ENCODE data around the gene GJC2. TPM values are rescaled to one million over a fixed set of nuclear protein-coding genes. Genes with fewer than 3 reads are reported as not detected.

Gene GJC2
- polyA plus RNA-seq, 3 donors, result 0.15 TPM; not detected in 2

DNA sequence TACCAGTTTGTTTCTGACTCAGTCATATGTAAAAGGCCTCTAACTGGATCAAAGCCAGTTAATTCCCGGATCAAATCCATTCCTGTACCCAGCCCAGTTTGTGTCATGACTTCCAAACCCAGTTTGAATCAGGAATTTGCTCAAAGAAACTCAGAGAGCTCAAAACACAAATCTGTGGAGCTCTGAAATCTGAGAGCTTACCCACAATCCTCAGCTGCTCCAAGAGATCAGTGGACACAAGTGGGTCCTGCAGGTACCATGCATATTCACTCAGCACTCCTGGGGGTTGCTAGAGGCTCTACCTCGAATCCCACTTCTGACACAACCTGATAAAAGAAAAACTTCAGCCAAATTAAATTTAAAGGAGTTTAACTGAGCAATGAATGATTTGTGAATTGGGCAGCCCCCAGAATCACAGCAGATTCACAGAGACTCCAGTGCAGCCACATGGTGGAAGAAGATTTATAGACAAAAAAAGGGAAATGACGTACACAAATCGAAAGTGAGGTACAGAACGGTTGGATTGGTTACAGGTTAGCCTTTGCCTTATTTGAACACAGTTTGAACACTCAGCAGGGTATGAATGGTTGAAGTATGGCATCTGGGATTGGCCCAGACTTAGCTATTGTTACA lies 28.8 kb upstream of the GJC2 start:
- peak in 2 of 3 donors; percentile 49 to 58 for DNase-seq
- H3K4me1 ChIP-seq (ENCODE audit: control insufficient read depth in 1 of 2, insufficient read depth in 2 of 2, low read length in 2 of 2), result peaks cover 4 to 8% of the 10 kb centered on the region in 2 donors
- H3K27ac Mint-ChIP-seq, result peak overlapping the region in 3 of 7 donors; percentile 8 to 40 (median 22)
- H3K4me3 ChIP-seq (replicated peaks in 1 of 3; ENCODE audit: low read depth in 2 of 3, low read length in 3 of 3), result peak overlapping the region in 1 of 3 experiments; percentile 46
- H3K27me3 Mint-ChIP-seq (ENCODE audit: low read depth in 3 of 3), result peaks cover 9 to 13% (median 9%) of the 10 kb centered on the region in 3 donors
- TF ChIP-seq, protein P1, sequence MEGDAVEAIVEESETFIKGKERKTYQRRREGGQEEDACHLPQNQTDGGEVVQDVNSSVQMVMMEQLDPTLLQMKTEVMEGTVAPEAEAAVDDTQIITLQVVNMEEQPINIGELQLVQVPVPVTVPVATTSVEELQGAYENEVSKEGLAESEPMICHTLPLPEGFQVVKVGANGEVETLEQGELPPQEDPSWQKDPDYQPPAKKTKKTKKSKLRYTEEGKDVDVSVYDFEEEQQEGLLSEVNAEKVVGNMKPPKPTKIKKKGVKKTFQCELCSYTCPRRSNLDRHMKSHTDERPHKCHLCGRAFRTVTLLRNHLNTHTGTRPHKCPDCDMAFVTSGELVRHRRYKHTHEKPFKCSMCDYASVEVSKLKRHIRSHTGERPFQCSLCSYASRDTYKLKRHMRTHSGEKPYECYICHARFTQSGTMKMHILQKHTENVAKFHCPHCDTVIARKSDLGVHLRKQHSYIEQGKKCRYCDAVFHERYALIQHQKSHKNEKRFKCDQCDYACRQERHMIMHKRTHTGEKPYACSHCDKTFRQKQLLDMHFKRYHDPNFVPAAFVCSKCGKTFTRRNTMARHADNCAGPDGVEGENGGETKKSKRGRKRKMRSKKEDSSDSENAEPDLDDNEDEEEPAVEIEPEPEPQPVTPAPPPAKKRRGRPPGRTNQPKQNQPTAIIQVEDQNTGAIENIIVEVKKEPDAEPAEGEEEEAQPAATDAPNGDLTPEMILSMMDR (IDR thresholded peaks at IDR 0.05), result no peak
- H3K4me2 ChIP-seq (replicated peaks; ENCODE audit: extremely low read depth, low read length, poor library complexity, severe bottlenecking), result peak overlapping the region; percentile 55
- no peaks in the 10 kb centered on the region for H3K79me2 ChIP-seq (ENCODE audit: insufficient read depth, low read length)
- no peaks in the 10 kb centered on the region for H4K20me1 ChIP-seq (ENCODE audit: insufficient read depth, low read length)
- H3K9me3 ChIP-seq (replicated peaks in 1 of 2; ENCODE audit: control insufficient read depth in 1 of 2, insufficient read depth in 1 of 2, low read length in 2 of 2), result peaks cover 4 to 5% of the 10 kb centered on the region in 2 donors
- H3K36me3 ChIP-seq (replicated peaks in 1 of 2; ENCODE audit: control insufficient read depth in 1 of 2, insufficient read depth in 2 of 2, low read length in 2 of 2), result no peaks in the 10 kb centered on the region
- peak overlapping the region; percentile 38 for H2AFZ ChIP-seq (ENCODE audit: insufficient read depth, low read depth, low read length, poor library complexity, severe bottlenecking)
- peaks cover 6 to 24% (median 12%) of the 10 kb centered on the region in 7 donors for H3K9me3 Mint-ChIP-seq
- H3K27ac ChIP-seq (ENCODE audit: low read depth in 1 of 2, low read length in 2 of 2), result no peak overlapping the region
- H3K27me3 ChIP-seq (ENCODE audit: control insufficient read depth in 2 of 2, insufficient read depth in 2 of 2, low read length in 2 of 2), result no peaks in the 10 kb centered on the region
- WGBS (ENCODE audit: insufficient coverage), result 100% methylated on average over 1 of the region's 5 CpGs
- intact Hi-C loops (cut with micrococcal nuclease), result loop anchor here in 1 of 2 donors (5.0 kb wide), 1 partner anchor 44 kb away; no protein-coding TSS in a partner anchor
- H3K4me1 Mint-ChIP-seq, result peaks cover 8% of the 10 kb centered on the region
- H3K36me3 Mint-ChIP-seq, result no peaks in the 10 kb centered on the region
- H3K4me3 Mint-ChIP-seq, result peak overlapping the region; percentile 8 to 64
- H3K9ac ChIP-seq (ENCODE audit: insufficient read depth, low read length, poor library complexity, severe bottlenecking), result no peak overlapping the region

DNA sequence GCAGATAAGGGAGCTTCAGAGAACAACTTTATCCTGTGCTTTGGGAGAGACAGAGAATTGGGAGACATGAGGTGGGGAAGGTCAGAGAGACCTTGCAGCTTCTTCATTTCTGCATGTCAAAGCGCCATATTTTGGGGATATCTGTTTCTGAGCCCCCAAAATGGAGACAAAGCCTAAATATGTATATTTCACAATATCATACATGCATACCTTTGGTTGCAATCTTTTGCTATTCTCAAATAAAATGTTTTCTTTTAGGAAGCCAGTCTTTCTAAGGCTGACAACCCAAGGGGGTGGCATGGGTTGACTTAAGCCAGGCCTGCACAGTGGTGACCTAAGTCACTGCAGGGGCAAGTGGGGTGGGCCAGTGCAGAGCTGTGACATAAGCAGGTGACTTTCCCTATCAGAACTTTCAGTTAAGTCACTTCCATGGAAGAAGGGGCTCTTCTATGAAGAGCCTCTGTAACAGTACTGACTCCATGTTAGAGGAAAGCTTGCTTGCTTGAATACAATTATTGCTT lies 26.7 kb upstream of the GJC2 start:
- no peak overlapping the region for H2AFZ ChIP-seq (ENCODE audit: insufficient read depth, low read depth, low read length, poor library complexity, severe bottlenecking)
- no peaks in the 10 kb centered on the region for H4K20me1 ChIP-seq (ENCODE audit: insufficient read depth, low read length)
- no peak overlapping the region for H3K9ac ChIP-seq (ENCODE audit: insufficient read depth, low read length, poor library complexity, severe bottlenecking)
- no peak for DNase-seq
- no peaks in the 10 kb centered on the region for H3K36me3 Mint-ChIP-seq
- no peak overlapping the region for H3K4me3 Mint-ChIP-seq
- H3K4me1 ChIP-seq (ENCODE audit: control insufficient read depth in 1 of 2, insufficient read depth in 2 of 2, low read length in 2 of 2), result peaks cover 4 to 8% of the 10 kb centered on the region in 2 donors
- no peak overlapping the region for H3K4me2 ChIP-seq (replicated peaks; ENCODE audit: extremely low read depth, low read length, poor library complexity, severe bottlenecking)
- H3K4me3 ChIP-seq (replicated peaks in 1 of 3; ENCODE audit: low read depth in 2 of 3, low read length in 3 of 3), result no peak overlapping the region
- intact Hi-C loops (cut with micrococcal nuclease), result loop anchor here in 1 of 2 donors (5.0 kb wide), 1 partner anchor 46 kb away; no protein-coding TSS in a partner anchor
- H3K9me3 Mint-ChIP-seq, result peaks cover 2 to 9% (median 5%) of the 10 kb centered on the region in 7 donors
- TF ChIP-seq, protein P1 (IDR thresholded peaks at IDR 0.05), result no peak
- H3K36me3 ChIP-seq (replicated peaks in 1 of 2; ENCODE audit: control insufficient read depth in 1 of 2, insufficient read depth in 2 of 2, low read length in 2 of 2), result no peaks in the 10 kb centered on the region
- peaks cover 10 to 16% (median 12%) of the 10 kb centered on the region in 3 donors for H3K27me3 Mint-ChIP-seq (ENCODE audit: low read depth in 3 of 3)
- H3K79me2 ChIP-seq (ENCODE audit: insufficient read depth, low read length), result no peaks in the 10 kb centered on the region
- WGBS (ENCODE audit: insufficient coverage), result no CpG with 5 or more reads among the region's 1 CpG
- H3K27ac ChIP-seq (ENCODE audit: low read depth in 1 of 2, low read length in 2 of 2), result no peak overlapping the region
- no peaks in the 10 kb centered on the region for H3K27me3 ChIP-seq (ENCODE audit: control insufficient read depth in 2 of 2, insufficient read depth in 2 of 2, low read length in 2 of 2)
- no peak overlapping the region for H3K27ac Mint-ChIP-seq
- H3K4me1 Mint-ChIP-seq, result peaks cover 8% of the 10 kb centered on the region
- peaks cover 4% of the 10 kb centered on the region in 2 donors for H3K9me3 ChIP-seq (replicated peaks in 1 of 2; ENCODE audit: control insufficient read depth in 1 of 2, insufficient read depth in 1 of 2, low read length in 2 of 2)

Measured in CD14-positive monocyte (primary cell).